H1 (cell line): ENCODE measurements around the gene DYNLRB1. TPM values are rescaled to one million over a fixed set of nuclear protein-coding genes. Genes with fewer than 3 reads are reported as not detected.

Source experiments
- CTCF ChIA-PET: fragments of 300-600 bp; sonication (Branson Sonifier 250); formaldehyde crosslinking; loops from one replicate; lab custom pipeline; 2021; ENCODE audit not compliant: partially characterized antibody; lab: Charles Lee
- POLR2A ChIA-PET: fragments of 300-600 bp; sonication (Branson Sonifier 250); formaldehyde crosslinking; loops from one replicate; lab custom pipeline; 2021; ENCODE audit warnings: inconsistent platforms; ENCODE audit not compliant: partially characterized antibody; lab: Charles Lee
- DNase-seq, 2 experiments: peaks; one replicate each; pipeline versions ENCODE4 v3.0.0 to v3.0.0-alpha.2; 2010 to 2022; ENCODE audit warnings: low spot score in 2 of 2, low read depth in 1 of 2, mixed read lengths in 1 of 2
- FAIRE-seq: peaks from 2 replicates; lab custom pipeline; 2011; peaks lifted over from hg19 to GRCh38; lab: Jason Lieb, UNC
- H2AFZ ChIP-seq: 2 replicates; pipeline ENCODE4 v1.8.1; 2012; ENCODE audit warnings: low read length, inconsistent platforms
- H2AK5ac ChIP-seq: 2 replicates; pipeline ENCODE4 v1.6.1; 2013; ENCODE audit warnings: low read depth, low read length
- H2BK120ac ChIP-seq: replicated peaks from 2 replicates; pipeline ENCODE3; 2013; ENCODE audit warnings: low read depth, low read length, inconsistent platforms
- H2BK12ac ChIP-seq: 2 replicates; pipeline ENCODE4 v1.6.1; 2013; ENCODE audit warnings: low read depth, low read length
- H2BK15ac ChIP-seq: 2 replicates; pipeline ENCODE4 v1.6.1; 2013; ENCODE audit warnings: low read length
- H2BK20ac ChIP-seq: 2 replicates; pipeline ENCODE4 v1.6.1; 2013; ENCODE audit warnings: low read length
- H2BK5ac ChIP-seq: 2 replicates; pipeline ENCODE4 v1.6.1; 2013; ENCODE audit warnings: low read depth, low read length
- H3K14ac ChIP-seq: 2 replicates; pipeline ENCODE4 v1.6.1; 2013; ENCODE audit warnings: inconsistent platforms; ENCODE audit not compliant: insufficient read length
- H3K18ac ChIP-seq: 2 replicates; pipeline ENCODE4 v1.6.1; 2013; ENCODE audit warnings: low read length; ENCODE audit errors: extremely low read depth
- H3K23ac ChIP-seq: 2 replicates; pipeline ENCODE4 v1.6.1; 2013; ENCODE audit warnings: inconsistent platforms; ENCODE audit not compliant: insufficient read length
- H3K23me2 ChIP-seq: 2 replicates; pipeline ENCODE4 v1.6.1; 2013; ENCODE audit warnings: low read depth, low read length
- H3K27ac ChIP-seq: 2 replicates; pipeline ENCODE4 v1.6.1; 2011; ENCODE audit warnings: low read depth, low read length, inconsistent platforms
- H3K27me3 ChIP-seq, 4 experiments: replicated peaks in 1 of 4; 1 replicate in 1 of 4; 2 replicates in 3 of 4; pipeline versions ENCODE4 v1.6.1 to v1.8.1; 2011 to 2013; ENCODE audit warnings: low read length in 3 of 4, mild to moderate bottlenecking in 3 of 4, inconsistent platforms in 2 of 4, mixed read lengths in 2 of 4, moderate library complexity in 1 of 4; ENCODE audit not compliant: control insufficient read depth in 3 of 4, insufficient read depth in 3 of 4; ENCODE audit errors: extremely low read depth in 1 of 4
- H3K36me3 ChIP-seq, 4 experiments: 2 replicates each; pipeline versions ENCODE4 v1.6.1 to v1.8.1; 2011 to 2013; ENCODE audit warnings: mild to moderate bottlenecking in 4 of 4, low read length in 3 of 4, moderate library complexity in 2 of 4, control low read depth in 1 of 4, inconsistent platforms in 1 of 4; ENCODE audit not compliant: insufficient read depth in 4 of 4, control insufficient read depth in 2 of 4
- H3K4ac ChIP-seq: replicated peaks from 2 replicates; pipeline ENCODE3; 2013; ENCODE audit warnings: low read length, low read depth, mixed read lengths, inconsistent platforms; ENCODE audit not compliant: insufficient read length
- H3K4me1 ChIP-seq, 4 experiments: replicated peaks in 1 of 4; 1 replicate in 1 of 4; 2 replicates in 3 of 4; pipeline versions ENCODE4 v1.6.1 to v1.8.1; 2011 to 2013; ENCODE audit warnings: low read length in 3 of 4, inconsistent platforms in 2 of 4, mixed read lengths in 1 of 4; ENCODE audit not compliant: insufficient read depth in 4 of 4, control insufficient read depth in 3 of 4
- H3K4me2 ChIP-seq, 2 experiments: 2 replicates each; pipeline versions ENCODE4 v1.6.1 to v1.8.1; 2011 to 2013; ENCODE audit warnings: low read depth in 2 of 2, low read length in 2 of 2, control low read depth in 1 of 2, inconsistent platforms in 1 of 2, mild to moderate bottlenecking in 1 of 2; ENCODE audit not compliant: insufficient read depth in 1 of 2
- H3K4me3 ChIP-seq, 4 experiments: fragments of 200-600, 300-600 bp in 1 of 4; sonication (generic), shearing (Covaris generic), sonication (Bioruptor Twin) in 1 of 4; 2 replicates each; pipeline versions ENCODE4 v1.5.1 to v1.8.1; 2011 to 2016; ENCODE audit warnings: low read length in 4 of 4, low read depth in 3 of 4, control low read depth in 2 of 4, inconsistent platforms in 2 of 4, mild to moderate bottlenecking in 2 of 4, mixed read lengths in 1 of 4, moderate library complexity in 1 of 4; ENCODE audit not compliant: insufficient read depth in 2 of 4; ENCODE audit errors: extremely low read depth in 1 of 4
- H3K56ac ChIP-seq: replicated peaks from 2 replicates; pipeline ENCODE3; 2013; ENCODE audit warnings: low read depth, mild to moderate bottlenecking, mixed read lengths, low read length, inconsistent platforms; ENCODE audit not compliant: insufficient read length
- H3K79me1 ChIP-seq: 2 replicates; pipeline ENCODE4 v1.6.1; 2013; ENCODE audit warnings: low read depth, low read length, control low read depth
- H3K79me2 ChIP-seq, 2 experiments: 2 replicates each; pipeline versions ENCODE4 v1.6.1 to v1.8.1; 2012 to 2013; ENCODE audit warnings: low read length in 2 of 2, mild to moderate bottlenecking in 2 of 2, inconsistent platforms in 1 of 2; ENCODE audit not compliant: insufficient read depth in 2 of 2, control insufficient read depth in 1 of 2
- H3K9ac ChIP-seq, 4 experiments: replicated peaks in 1 of 4; 1 replicate in 1 of 4; 2 replicates in 3 of 4; pipeline versions ENCODE4 v1.6.1 to v1.8.1; 2011 to 2013; ENCODE audit warnings: low read depth in 3 of 4, low read length in 3 of 4, control low read depth in 2 of 4, mild to moderate bottlenecking in 2 of 4, moderate library complexity in 2 of 4, inconsistent platforms in 1 of 4; ENCODE audit errors: extremely low read depth in 1 of 4
- H3K9me3 ChIP-seq, 2 experiments: 2 replicates each; pipeline versions ENCODE4 v1.6.1 to v1.8.1; 2012 to 2013; ENCODE audit warnings: mild to moderate bottlenecking in 2 of 2, moderate library complexity in 2 of 2, control low read depth in 1 of 2, inconsistent platforms in 1 of 2, low read depth in 1 of 2, low read length in 1 of 2, mixed read lengths in 1 of 2; ENCODE audit not compliant: insufficient read depth in 2 of 2
- H4K20me1 ChIP-seq, 2 experiments: replicated peaks in 1 of 2; 2 replicates each; pipeline versions ENCODE3 to v1.8.1; 2011 to 2013; ENCODE audit warnings: inconsistent platforms in 2 of 2, low read length in 2 of 2, mild to moderate bottlenecking in 1 of 2; ENCODE audit not compliant: insufficient read depth in 2 of 2, control insufficient read depth in 1 of 2
- H4K5ac ChIP-seq: 2 replicates; pipeline ENCODE4 v1.6.1; 2013; ENCODE audit warnings: low read length, low read depth, mixed read lengths, inconsistent platforms; ENCODE audit not compliant: insufficient read length
- H4K8ac ChIP-seq: 2 replicates; pipeline ENCODE4 v1.8.0; 2013; ENCODE audit warnings: mild to moderate bottlenecking, moderate library complexity, low read length, inconsistent platforms; ENCODE audit not compliant: insufficient read depth; ENCODE audit errors: extremely low read depth
- H4K91ac ChIP-seq: replicated peaks from 2 replicates; pipeline ENCODE3; 2013; ENCODE audit warnings: low read length, mixed read lengths, inconsistent platforms; ENCODE audit not compliant: insufficient read length
- EP300 ChIP-seq, 2 experiments: IDR thresholded peaks; 1 replicate in 1 of 2; 2 replicates in 1 of 2; pipeline ENCODE4 v1.6.1; 2011 to 2012; ENCODE audit warnings: low read depth in 2 of 2, low read length in 2 of 2, mild to moderate bottlenecking in 2 of 2, borderline replicate concordance in 1 of 2, inconsistent platforms in 1 of 2, moderate library complexity in 1 of 2
- EZH2 ChIP-seq: fragments of 200-600 bp; sonication (generic); IDR thresholded peaks from 2 replicates; pipeline ENCODE4 v1.7.1; 2012; ENCODE audit warnings: low read depth, mild to moderate bottlenecking, moderate library complexity, low read length, inconsistent platforms; ENCODE audit not compliant: severe bottlenecking
- JUN ChIP-seq: IDR thresholded peaks from 2 replicates; pipeline ENCODE4 v1.6.1; 2011; ENCODE audit warnings: low read depth, mild to moderate bottlenecking, improper control_type of control experiment, low read length
- NRF1 ChIP-seq: IDR thresholded peaks from 2 replicates; pipeline ENCODE4 v1.6.1; 2011; ENCODE audit warnings: mild to moderate bottlenecking, low read depth, low read length, improper control_type of control experiment
- RBBP5 ChIP-seq: IDR thresholded peaks from 2 replicates; pipeline ENCODE4 v1.7.1; 2012; ENCODE audit warnings: low read depth, mild to moderate bottlenecking, inconsistent platforms, low read length, moderate library complexity, borderline replicate concordance
- RFX5 ChIP-seq: IDR thresholded peaks from 2 replicates; pipeline ENCODE4 v1.6.1; 2011; ENCODE audit warnings: low read depth, low read length, improper control_type of control experiment, borderline replicate concordance
- WGBS, 2 experiments: shearing (Covaris generic) in 1 of 2; methylation state at CpG; one replicate each; pipeline versions ENCODE4 v1.1.6 to v1.1.7; 2013 to 2015; ENCODE audit warnings: low lambda C conversion rate in 2 of 2, mixed read lengths in 2 of 2, inconsistent platforms in 1 of 2, low coverage in 1 of 2, missing lambda C conversion rate in 1 of 2; ENCODE audit not compliant: insufficient replicate concordance in 2 of 2, insufficient coverage in 1 of 2, insufficient read length in 1 of 2; ENCODE audit errors: extremely low coverage in 1 of 2, missing lambda C conversion rate in 1 of 2; 5-methylcytosine and 5-hydroxymethylcytosine counted together
- polyA plus RNA-seq, 7 experiments: library from polyadenylated mRNA; depleted of rRNA in 3 of 7; stranded (reverse) in 5 of 7; unstranded in 2 of 7; fragments of >200 nt in 5 of 7; fragments of 200-250 nt in 2 of 7; gene quantifications; 1 replicate in 5 of 7; 2 replicates in 1 of 7; 4 replicates in 1 of 7; pipeline versions ENCODE4 v1.2.1 to v1.2.3, GENCODE V29; 2011 to 2013; ENCODE audit warnings: missing spikeins in 2 of 7, mixed read lengths in 2 of 7
- total RNA-seq: library from RNA; stranded (reverse); fragmentation: NEBNext Ultra II Directional; extraction: Animal tissue kit (Norgen Biotek cat#: 25700); gene quantifications from 2 replicates; pipeline ENCODE4 v1.2.1, GENCODE V29; 2021

Gene DYNLRB1
- total and polyA plus RNA-seq, 2 of the 8 experiments (the other 6 are each of a cell fraction or from before 2014, with no cell fraction given), result 109 to 214 TPM

GRCh38 chr20:34526466-34526865 lies 10.2 kb downstream of the DYNLRB1 start:
- Histone ChIP-seq H3K14ac (no peak overlapping the region), H2BK12ac (no peak overlapping the region), H3K9ac (no peak overlapping the region), H3K36me3 (peaks cover 8 to 35% (median 20%) of the 10 kb centered on the region in 4 experiments), H3K79me2 (peaks cover 0 to 45% of the 10 kb centered on the region in 2 experiments; a peak in 3 of 4 replicates), H2BK15ac (no peak overlapping the region), H3K23ac (no peak overlapping the region), H4K20me1 (peaks cover 17 to 23% of the 10 kb centered on the region in 2 experiments), H2BK120ac (no peak overlapping the region), H2AFZ (no peak overlapping the region), H2AK5ac (no peak overlapping the region), H3K9me3 (no peaks in the 10 kb centered on the region), H3K56ac (no peak overlapping the region), H2BK20ac (no peak overlapping the region), H3K4me1 (peaks cover 0 to 4% (median 3%) of the 10 kb centered on the region in 4 experiments; a peak in 3 of 7 replicates), H3K27ac (no peak overlapping the region), H4K8ac (no peak overlapping the region), H3K79me1 (peaks cover 14% of the 10 kb centered on the region), H4K5ac (no peak overlapping the region), H3K4me3 (no peak overlapping the region), H3K27me3 (no peaks in the 10 kb centered on the region), H3K18ac (no peak overlapping the region), H3K4me2 (no peak overlapping the region), H3K23me2 (no peaks in the 10 kb centered on the region), H4K91ac (no peak overlapping the region), H2BK5ac (no peak overlapping the region), H3K4ac (no peak overlapping the region)
- FAIRE-seq (no peak), DNase-seq (no peak)
- WGBS, 2 experiments, result 95% methylated on average over 5 of the region's 5 CpGs; no CpG with 5 or more reads in 1 of the 2 experiments
- CTCF ChIA-PET, result interaction anchor here (1.1 to 1.6 kb wide), 2 partner anchors 10 to 12 kb away, joined by 4 read pairs; no protein-coding TSS in a partner anchor
- POLR2A ChIA-PET, result interaction anchor here (1.0 to 1.3 kb wide), 2 partner anchors 11 to 224 kb away, joined by 3 read pairs; partner anchors contain the start of gene DYNLRB1
- TF ChIP-seq JUN (no peak), EP300 (IDR thresholded peaks at IDR 0.05; ENCODE audit: borderline replicate concordance in 1 of 2, low read depth in 2 of 2, low read length in 2 of 2) (no peak), RBBP5 (no peak), NRF1 (no peak), RFX5 (no peak), EZH2 (no peak)
